Stimulated activated CD8-positive, alpha-beta memory T cell treated with anti-CD3 and anti-CD28 coated beads, Interleukin-15, amount 100 ng/mL, for 48 hours (primary cell): ENCODE results near the gene MUC5B.
A peak's percentile ranks its signal among the peaks of the same experiment; 100 is the strongest.

Experiments used
- DNase-seq, 2 donors: peaks; one replicate each; pipeline ENCODE4 v3.0.0-alpha.2; 2020; ENCODE audit warnings: low read depth in 2 of 2

The MUC5B gene

GRCh38 chr11:1192741-1193325, 30.0 kb upstream of the MUC5B start:
- no peak for DNase-seq

- DNase-seq: no peak
These were observed 29.3 kb upstream of the MUC5B start for GRCh38 chr11:1193326-1194230.

- no peak for DNase-seq
These were observed 28.5 kb upstream of the MUC5B start for GRCh38 chr11:1194231-1194976.

- DNase-seq: no peak
These were observed 27.7 kb upstream of the MUC5B start for GRCh38 chr11:1194977-1195681.

GRCh38 chr11:1195682-1196515, 27.0 kb upstream of the MUC5B start:
- DNase-seq: no peak

- no peak for DNase-seq
These were observed 26.1 kb upstream of the MUC5B start for GRCh38 chr11:1196516-1197391.

GRCh38 chr11:1197431-1197885, 25.4 kb upstream of the MUC5B start:
- no peak for DNase-seq

- DNase-seq: no peak
These were observed 24.8 kb upstream of the MUC5B start for GRCh38 chr11:1197886-1198560.

GRCh38 chr11:1198561-1199240, 24.2 kb upstream of the MUC5B start:
- no peak for DNase-seq

- no peak for DNase-seq
These were observed 23.6 kb upstream of the MUC5B start for GRCh38 chr11:1199241-1199750.

GRCh38 chr11:1199751-1200610, 22.9 kb upstream of the MUC5B start:
- no peak for DNase-seq

GRCh38 chr11:1200611-1201191, 22.2 kb upstream of the MUC5B start:
- no peak for DNase-seq

GRCh38 chr11:1201395-1202153, 21.3 kb upstream of the MUC5B start:
- no peak for DNase-seq

- DNase-seq: no peak
These were observed 20.6 kb upstream of the MUC5B start for GRCh38 chr11:1202154-1202775.

- DNase-seq: peak; percentile 41 to 45
These were observed 19.9 kb upstream of the MUC5B start for GRCh38 chr11:1202776-1203504.
